ENCODE data around the gene CHSY3.

The CHSY3 gene

DNA sequence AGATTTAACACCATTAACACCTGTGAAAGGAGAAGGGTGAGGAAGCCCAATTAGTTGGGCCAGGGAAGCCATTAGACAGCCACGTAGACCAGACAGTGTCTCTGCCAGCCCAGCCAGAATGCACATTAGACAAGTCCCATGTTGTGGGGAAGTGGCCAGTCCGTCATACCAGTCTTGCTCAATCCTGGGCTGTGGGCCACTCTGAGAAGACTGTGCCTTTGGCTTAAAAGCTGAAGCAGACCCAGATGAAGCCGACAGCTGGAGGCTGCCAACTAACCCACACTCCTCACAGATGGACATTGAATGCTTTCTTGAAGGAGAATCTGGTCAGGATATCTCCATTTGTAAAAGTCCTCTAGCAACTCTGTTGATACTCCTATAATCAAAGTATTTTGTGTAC is 128.5 kb downstream of the CHSY3 start:
- no peak for DNase-seq

DNA sequence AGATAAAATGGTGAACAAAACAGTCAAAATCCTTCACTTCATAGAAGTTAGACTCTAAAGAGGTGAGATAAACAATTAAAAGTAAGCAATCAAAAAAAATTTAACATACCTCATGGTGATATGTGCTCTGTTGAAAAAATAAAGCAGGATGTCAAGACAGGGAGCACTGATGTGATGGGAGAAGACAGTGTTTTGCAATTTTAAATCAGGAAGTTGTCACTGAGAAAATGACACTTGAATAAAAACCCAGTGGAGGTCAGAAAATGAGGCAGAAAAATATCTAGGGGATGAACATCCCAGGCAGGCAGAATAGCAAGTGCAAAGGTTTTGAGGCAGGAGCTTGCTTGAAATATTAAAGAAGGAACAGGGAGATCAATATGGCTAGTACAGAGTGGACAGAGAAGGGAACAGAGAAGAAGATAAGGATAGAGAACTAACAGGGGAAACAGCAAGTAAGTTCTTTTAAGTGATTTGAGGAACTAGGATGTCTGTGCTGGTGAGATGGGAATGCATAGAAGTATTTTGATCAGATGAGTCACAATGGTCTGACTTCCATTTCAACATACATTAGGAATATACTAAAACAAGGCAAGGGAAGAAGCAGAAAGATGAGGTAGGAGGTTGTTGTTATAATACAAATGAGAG is 130.4 kb downstream of the CHSY3 start:
- no peak for DNase-seq

DNA sequence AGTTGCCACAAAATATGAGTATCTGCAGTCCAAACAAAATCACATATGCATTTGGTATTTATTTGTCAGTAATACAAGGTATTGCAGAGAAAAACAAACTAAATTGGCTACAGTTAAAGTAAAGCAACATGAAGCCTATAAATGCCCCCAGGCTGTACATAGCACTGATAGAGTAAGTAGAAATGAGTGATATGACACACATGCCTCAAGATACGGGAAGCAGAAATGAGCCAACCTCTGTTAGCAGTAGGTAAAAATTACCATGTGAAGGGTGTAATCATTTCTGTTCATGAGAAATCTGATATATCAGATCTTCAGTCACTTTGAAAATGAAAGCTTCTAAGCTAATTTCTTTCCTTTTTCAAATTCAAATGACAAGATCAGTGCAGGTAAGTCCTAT is 131.1 kb downstream of the CHSY3 start:
- no peak for DNase-seq

GRCh38 chr5:130037905-130038304 is 133.6 kb downstream of the CHSY3 start:
- no peak for DNase-seq

GRCh38 chr5:130043834-130044233 is 139.6 kb downstream of the CHSY3 start:
- no peak for DNase-seq

DNA sequence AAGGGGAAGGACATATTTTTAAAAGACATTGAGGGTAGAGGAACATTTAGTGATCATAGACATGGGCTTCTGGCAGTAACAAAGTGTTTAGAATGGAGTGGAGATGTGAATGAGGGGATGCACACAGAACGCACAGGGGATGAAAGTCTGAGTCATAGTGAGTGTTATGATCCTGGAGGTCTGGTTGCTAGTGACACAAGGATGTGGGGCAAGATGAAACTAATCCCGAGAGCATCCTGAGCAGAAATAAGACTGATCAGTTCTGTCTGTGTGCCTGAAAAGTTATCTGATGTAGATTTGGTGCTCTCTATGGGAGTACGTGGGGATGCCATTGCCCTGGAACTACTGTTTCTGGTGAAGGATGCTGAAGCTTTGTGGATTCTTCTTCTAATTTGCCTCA is 141.1 kb downstream of the CHSY3 start:
- DNase-seq: no peak

- no peak for DNase-seq
Observed at GRCh38 chr5:130050585-130050984, 146.3 kb downstream of the CHSY3 start.

DNA sequence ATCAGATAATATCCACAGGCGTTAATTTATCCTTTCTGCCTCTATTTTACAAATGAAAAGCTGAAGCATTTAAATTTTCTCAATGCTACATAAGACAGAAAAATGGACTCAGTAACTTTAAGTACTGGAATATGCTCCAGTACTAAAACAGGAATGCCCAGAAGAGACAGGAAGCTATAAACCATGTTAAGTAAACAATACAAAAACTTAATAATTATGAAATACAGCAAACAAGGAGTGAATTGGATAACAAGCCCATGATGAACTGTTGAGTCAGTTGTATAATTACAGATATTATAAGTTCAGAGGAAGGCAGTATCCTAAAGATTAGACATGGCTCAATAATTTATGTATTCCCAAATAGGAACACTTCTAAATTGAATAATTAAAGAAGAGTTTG is 148.5 kb downstream of the CHSY3 start:
- DNase-seq: no peak

DNA sequence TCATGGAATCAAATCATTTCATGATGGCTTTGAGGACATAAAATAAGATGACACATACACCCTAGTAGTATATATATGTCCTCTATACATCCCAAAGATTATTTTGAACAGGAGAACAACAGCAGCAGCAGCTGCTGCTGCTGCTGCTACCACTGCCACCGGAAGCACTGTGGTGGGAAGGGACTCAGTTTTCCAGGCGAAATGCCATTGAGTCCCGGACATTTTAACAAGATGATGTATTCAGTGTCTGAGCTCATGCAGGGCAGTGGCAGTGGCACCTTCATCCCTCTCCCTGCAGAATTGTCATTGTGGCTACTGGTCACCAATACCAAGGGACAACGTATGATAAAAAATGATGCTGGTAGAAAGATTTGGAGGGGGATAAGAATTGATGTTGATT is 151.3 kb downstream of the CHSY3 start:
- DNase-seq: no peak

- no peak for DNase-seq
Observed at GRCh38 chr5:130061746-130062145, 157.5 kb downstream of the CHSY3 start.

- no peak for DNase-seq
Observed at GRCh38 chr5:130063603-130064002, 159.3 kb downstream of the CHSY3 start.

DNA sequence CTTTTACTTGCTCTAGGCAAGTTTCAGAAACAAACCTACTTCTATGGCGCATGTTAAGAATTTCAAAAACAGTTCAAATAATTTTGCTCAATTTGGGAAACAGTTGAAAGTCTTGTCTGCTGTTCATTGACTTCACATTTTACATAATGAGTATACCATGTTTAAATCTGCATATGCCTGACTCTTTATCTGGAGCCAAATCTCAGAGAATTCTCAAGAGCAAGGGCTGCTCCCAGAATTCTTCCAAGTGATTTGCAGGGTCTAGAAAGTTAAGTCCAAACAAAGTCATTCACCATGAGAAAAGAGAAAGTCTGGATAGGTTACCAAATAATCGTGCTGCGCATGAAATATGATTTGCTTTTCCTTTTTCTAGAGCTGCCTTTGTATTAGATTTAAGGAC is 160.2 kb downstream of the CHSY3 start:
- no peak for DNase-seq

DNA sequence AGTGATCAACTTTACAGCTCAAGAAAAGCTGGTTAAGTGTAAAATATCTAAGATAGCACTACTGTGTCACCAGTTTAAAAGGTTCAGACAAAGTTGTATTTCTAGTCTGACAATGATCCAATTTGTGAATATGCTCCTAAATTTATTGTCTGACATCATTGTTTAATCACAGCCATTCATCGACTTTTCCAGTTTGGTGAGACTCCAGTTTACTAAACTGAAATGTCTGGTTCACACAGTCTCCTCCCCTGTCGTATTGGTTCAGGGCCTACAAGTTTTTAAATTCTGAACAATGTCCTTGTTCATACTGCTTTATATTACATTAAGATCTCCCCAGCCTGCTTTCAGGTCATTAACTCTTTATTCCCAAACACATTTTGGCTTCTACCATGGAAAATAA is 161.4 kb downstream of the CHSY3 start:
- DNase-seq: no peak

DNA sequence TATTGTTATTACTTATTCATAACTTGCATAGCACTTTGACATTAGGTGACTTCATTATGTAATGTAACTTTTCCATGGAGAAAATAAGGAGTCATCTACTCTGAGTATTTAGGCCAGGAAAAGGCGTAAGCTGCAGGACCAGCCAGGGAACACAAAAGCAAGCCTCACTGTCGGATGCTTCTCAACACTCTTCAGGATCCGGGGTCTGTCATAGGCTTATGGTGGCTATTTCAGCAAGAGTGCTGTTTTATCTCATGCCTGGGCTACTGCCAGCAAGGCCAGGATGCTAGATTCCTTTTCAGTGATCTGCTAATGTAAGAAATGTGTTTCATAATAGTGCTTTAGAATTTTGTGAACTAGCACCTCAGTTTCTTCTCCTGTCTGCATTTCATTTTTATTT is 162.4 kb downstream of the CHSY3 start:
- no peak for DNase-seq

DNA sequence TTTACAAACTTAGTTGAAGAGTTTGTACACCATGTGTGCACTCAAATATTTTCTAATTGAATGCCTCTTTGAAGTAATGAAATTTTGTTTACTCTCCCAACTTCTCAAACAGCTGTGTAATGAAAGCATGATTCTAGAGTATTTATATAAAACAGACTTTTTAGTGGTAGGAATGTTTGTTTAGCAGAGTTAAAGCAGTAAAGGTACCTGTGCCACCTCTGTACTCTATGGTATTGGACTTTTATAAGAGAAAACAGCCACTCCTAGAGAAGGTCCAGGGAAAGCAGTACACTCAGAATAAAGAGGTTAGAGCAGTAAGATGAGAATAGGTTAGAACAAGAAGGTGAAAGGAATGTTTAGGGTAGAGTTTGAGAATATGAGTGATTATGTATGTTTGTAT is 163.1 kb downstream of the CHSY3 start:
- no peak for DNase-seq

DNA sequence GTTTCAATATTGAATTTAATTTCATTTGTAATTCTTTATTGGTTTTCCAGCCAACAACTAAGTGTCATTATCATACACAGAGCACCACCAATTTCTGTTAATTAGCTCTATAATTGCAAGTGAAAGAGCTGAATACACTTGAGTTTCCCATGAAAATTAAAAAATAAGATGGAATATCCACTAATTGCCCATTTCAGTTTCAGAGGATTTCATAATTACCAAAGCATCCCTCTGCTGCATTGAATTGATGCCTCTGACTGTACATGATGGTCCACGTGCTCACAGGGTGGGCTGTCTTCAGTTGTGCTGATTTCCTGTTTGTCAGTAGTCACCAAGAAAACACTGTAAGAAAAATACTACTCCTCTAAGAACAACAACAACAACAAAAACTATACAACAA is 163.8 kb downstream of the CHSY3 start:
- DNase-seq: no peak

GRCh38 chr5:130068988-130069387 is 164.7 kb downstream of the CHSY3 start:
- DNase-seq: no peak

DNA sequence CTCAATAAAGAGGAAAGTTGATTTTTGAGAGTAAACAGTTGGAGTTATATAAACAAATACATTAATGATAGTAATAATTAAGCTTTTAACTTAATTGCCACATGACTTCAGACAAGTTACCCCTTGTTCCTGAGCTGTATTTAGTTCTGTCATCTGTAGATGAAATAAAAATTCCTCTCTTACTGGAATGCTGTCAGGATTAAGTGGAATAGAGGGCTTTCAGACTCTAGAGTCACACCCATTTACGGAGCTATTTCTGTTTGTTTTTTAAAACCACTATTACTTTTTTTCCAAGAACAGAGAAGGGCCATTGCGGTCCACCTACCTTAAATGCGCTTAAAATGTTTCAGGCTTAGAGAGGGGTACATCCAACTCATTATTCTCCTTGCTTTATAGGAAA is 170.6 kb downstream of the CHSY3 start:
- no peak for DNase-seq

GRCh38 chr5:130077007-130077406 is 172.7 kb downstream of the CHSY3 start:
- no peak for DNase-seq

- no peak for DNase-seq
Observed at GRCh38 chr5:130078661-130079060, 174.4 kb downstream of the CHSY3 start.

DNA sequence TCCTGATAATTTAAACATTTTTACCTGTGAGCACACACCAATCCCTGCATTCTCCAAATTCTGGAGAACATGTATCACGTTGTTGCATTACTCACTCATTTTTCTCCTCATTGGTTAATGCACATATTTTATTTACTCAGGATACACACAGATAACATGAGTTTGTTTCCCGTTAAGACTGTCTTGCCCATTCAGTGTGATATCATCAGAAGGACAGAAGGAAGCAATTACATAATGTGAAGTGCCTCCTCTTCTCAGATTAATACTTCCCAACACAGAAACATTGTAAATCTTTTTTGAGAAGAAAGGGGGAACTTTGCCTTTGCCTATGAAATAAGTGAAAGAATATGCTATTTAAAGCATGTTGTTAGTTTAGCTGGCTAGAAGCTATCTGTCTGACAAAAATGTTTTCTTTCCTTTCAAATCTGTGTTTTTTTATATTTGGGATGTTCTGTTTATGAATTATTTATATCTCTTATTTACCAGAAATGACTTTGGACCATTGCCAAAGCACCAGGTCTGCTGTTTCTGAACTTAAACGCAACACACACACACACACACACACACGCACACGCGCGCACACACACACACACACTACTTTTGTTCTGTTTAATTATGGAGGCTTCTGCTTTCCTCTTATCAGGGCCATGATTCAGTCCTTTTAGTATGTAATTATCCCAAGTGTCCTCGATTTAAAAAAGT is 186.5 kb downstream of the CHSY3 start:
- DNase-seq: no peak

- no peak for DNase-seq
Observed at GRCh38 chr5:130092991-130093390, 188.7 kb downstream of the CHSY3 start.

DNA sequence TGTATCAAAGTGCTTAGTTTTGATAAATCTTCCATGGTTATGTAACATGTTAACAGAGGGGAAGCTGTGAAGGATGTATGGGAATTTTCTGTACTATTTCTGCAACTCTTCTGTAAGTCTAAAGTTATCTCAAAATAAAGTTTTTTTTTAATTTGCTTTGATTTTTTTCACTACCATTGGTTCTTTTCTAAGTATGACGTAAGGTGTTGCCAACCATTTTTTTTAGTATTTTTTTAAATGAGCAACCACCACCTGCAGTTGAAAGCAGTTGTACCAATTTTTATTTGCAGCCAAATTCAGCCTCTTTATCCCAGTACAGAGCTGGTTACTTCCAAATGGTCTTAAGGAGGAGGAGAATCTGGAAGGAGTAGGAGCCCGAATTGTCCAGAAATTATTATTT is 192.2 kb downstream of the CHSY3 start:
- no peak for DNase-seq

DNA sequence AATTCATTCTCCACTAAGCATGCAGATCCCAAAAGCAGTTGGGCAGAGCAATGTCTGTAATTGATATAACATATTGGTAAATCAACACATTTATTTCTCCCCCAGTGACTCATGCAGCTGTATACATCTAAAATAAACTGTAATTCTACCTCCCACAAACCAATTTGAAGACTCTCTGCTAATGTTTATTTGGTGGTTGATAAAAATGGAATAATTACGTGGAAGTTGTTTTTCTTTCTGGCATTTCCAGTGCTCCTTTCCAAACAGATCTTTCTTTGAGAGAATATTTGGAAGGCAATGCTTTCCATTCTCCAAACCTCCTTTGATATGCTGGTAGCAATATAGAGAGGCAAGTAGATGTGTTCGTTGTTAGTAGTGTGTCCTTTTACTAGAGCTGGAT is 194.7 kb downstream of the CHSY3 start:
- DNase-seq: no peak

GRCh38 chr5:130102375-130102774 is 198.1 kb downstream of the CHSY3 start:
- DNase-seq: no peak
